HG02610 (cell line): Measurements from ENCODE around the gene EIPR1.

Source experiments
- ATAC-seq: cut with Tn5 transposase; IDR thresholded peaks from one replicate; pipeline ENCODE4 v1.9.1; 2021; ENCODE audit warnings: mild to moderate bottlenecking, moderate library complexity; ENCODE audit not compliant: unreplicated experiment

EIPR1 gene

DNA sequence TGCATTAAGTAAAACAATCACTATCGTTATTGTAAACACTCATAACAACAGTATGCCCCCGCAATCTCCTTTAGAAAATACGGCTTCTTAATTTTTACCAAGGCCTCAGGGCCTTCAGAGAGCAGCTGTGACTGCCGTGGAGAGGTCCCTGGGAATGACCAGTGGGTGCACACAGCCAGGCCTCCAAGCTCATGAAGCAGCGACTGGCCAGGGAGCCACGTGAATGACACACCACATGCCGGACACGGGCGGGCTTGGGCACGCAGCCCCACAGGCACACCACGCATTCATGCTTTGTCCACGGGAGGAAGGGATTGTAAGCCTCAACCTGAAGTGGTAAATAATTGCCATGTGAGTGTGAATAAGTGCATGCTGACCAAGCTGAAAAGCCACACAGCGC, 121.0 kb downstream of the EIPR1 start:
- no peak for ATAC-seq

DNA sequence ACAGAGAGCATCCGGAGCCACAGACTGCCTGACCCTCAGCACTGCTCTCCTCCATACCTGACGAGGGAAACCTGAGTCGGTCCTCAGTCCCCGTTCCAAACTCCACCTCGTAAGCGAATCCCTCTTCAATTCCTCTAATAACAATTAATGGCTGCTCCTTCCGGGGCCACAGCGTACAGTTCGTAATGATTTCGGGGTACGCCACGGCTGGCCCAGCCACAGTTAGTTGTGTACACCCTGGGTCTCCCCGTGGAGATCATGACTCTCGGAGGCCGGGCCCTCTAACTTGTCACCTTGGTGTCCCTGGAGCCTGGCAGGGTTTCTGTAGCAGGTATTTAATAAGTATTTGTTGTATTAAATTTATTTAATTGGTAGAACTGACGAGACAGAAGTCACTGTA, 121.5 kb downstream of the EIPR1 start:
- ATAC-seq: no peak

GRCh38 chr2:3254442-3254941, 123.1 kb downstream of the EIPR1 start:
- ATAC-seq: peak; percentile 80

DNA sequence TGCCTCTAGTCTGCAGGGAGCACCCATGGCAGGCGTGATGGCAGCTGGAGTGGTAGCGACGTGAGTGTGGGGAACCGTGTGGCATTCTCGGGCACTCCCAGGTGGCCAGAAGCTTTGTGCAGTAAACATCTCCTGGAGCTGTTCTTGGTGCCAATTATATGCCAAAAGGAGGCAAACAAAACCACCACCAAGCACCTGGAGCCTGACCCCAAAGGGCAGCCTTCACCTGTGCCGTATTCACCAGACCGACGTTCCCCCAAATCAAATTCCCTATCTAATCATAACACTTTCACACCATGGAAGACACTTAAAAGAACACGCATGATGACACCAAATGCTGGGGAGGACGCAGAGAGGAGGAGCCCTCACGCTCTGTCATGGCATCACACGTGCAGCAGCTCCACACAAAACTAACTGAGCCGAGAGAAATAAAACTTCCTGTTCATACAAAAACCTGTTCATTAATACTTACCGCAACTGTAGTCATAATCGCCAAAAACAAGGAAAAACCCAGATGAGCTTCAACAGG, 123.6 kb downstream of the EIPR1 start:
- no peak for ATAC-seq

- no peak for ATAC-seq
These were observed 125.7 kb downstream of the EIPR1 start for GRCh38 chr2:3251946-3252345.

DNA sequence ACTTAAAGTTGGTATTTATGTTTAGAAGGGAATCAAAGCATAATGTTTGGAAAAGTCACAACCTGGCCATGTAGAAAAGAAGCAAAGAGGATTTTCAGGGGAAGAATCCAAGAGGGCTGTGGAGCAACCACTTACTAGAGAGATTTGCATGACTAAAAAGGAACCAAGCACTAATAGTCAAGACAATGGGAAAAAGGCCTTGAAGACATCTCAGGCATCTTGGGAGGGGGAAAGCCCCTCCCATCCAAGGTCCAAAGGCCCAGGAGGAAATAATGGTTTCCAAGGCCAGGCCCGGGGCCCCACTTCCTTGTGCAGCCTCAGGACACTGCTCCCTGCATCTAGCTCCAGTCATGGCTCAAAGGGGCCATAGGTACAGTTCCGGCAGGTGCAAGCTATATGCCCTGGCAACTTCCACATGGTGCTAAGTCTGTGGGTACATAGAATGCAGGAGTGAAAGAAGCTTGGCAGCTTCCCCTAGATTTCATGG, 128.1 kb downstream of the EIPR1 start:
- no peak for ATAC-seq

GRCh38 chr2:3248754-3249475, 128.7 kb downstream of the EIPR1 start:
- ATAC-seq: no peak

DNA sequence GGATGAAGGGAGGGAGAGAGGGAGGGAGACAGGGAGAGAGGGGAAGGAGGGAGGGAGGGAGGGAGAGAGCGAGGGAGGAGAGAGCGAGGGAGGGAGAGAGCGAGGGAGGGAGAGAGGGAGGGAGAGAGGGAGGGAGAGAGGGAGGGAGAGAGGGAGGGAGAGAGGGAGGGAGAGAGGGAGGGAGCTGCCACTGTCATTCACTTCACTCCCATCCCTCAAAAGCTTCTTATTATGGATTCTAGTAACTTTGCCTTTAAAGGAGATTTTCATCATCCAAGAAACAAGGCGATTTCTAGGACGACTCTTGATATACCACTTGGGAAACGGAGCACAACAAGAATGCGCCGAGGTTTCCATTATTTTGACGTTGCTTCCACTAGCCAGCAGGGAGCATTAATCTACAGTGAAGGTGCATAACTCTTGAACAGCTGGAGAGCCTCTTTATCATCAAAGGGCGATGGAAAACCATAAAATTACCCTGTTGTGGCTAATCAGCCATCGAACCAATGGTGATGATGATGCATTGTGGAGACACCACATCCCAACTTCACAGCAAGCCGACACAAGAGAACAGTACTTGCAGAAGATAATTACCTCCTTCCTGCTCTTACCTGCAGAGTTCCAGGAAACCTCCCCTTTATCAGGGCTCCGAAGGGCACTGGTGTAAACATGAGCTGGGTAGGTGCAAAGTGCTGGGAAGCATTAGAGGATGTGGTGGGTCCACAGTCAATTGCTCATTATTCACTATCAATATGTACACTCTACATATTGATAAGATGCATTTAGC, 130.5 kb downstream of the EIPR1 start:
- no peak for ATAC-seq

- ATAC-seq: no peak
These were observed 131.2 kb downstream of the EIPR1 start for GRCh38 chr2:3246406-3246805.

- ATAC-seq: no peak
These were observed 133.1 kb downstream of the EIPR1 start for GRCh38 chr2:3244486-3244885.

GRCh38 chr2:3243804-3244203, 133.8 kb downstream of the EIPR1 start:
- ATAC-seq: no peak

DNA sequence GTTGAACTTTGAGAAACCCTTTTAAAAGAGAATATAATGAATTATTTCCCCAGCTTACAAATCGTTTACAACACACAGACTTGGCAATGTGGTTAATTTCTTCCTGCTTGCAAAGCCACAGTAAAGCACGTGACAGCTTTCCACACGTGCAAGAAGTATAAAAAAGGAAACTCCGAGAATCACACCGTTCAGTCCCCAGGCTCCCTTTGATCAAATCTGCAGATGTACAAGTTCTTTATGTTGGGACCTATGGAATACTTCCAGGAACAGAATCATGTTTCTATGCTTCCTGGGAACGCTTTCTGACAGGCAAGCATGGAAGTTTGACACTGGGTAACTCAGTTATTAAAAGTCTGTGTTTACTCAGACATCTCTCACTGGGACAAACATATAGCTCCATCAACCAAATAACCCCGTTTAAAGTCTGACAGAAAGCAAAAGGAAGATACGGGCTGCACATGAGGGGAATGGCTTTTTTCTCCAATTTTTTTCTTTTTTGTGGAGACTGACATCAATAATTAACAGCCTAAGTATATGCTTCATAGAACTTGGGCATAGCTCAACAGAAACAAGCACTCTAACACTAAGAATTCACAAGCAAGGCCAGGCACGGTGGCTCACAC, 134.8 kb downstream of the EIPR1 start:
- ATAC-seq: peak; percentile 60

- ATAC-seq: peak; percentile 3
These were observed 135.5 kb downstream of the EIPR1 start for GRCh38 chr2:3241971-3242746.

DNA sequence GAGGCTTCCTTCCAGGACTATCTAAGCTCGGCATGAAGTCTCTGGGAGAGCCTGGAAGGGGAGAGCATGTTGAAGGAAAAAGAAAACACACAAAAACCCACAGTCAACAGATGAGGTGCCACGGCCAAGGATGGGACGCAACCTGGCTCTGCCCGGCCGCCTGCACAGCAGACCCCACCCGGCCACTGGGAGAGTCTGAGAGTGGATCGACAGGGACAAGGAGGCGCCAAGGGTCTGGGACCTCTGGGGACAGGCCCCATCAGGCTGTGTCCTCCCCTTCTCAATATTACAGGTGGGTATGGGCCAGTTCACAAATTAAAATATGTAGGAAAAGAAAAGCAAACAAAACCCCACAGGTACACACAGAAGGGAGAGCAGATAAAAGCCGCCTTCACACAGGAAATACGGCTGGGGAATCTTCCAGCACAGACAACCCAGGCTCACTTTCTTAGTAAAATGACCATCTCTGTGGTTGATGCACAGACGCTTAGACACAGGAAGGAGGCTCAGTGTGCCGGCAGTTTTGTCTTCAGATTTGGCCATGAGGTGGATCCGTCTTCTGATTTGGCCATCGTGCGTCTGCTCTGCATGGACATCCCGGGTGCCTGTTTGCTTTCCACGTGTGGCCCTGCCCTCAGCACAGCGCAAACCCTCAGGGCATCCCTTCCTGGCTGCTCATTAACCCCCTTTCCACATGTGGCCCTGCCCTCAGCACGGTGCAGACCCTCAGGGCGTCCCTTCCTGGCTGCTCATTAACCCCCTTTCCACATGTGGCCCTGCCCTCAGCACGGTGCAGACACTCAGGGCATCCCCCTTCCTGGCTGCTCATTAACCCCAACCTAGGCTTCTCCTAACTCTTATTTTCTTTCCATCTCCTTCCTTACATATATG, 138.4 kb downstream of the EIPR1 start:
- peak; percentile 78 for ATAC-seq

GRCh38 chr2:3236300-3237045, 141.1 kb downstream of the EIPR1 start:
- no peak for ATAC-seq

DNA sequence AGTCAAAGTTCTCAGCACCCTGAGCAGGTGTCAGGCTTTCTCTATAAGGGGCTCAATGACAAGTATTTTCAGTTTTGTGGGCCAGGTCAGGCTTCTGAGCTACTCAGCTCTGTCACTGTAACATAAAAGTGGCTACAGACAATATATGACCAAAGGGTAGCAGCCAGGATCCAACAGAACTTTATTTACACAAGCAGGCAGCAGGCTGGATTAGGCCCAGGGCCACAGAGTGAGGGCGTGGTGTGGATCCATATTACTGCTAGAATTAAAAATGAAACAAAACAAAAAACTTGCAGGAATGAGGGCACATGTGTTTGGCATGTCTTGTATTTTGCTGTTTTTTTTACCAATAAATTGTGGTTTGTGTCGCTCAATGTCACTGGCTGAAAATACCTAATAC, 143.7 kb downstream of the EIPR1 start:
- ATAC-seq: no peak

- ATAC-seq: no peak
These were observed 148.4 kb downstream of the EIPR1 start for GRCh38 chr2:3229221-3229620.

DNA sequence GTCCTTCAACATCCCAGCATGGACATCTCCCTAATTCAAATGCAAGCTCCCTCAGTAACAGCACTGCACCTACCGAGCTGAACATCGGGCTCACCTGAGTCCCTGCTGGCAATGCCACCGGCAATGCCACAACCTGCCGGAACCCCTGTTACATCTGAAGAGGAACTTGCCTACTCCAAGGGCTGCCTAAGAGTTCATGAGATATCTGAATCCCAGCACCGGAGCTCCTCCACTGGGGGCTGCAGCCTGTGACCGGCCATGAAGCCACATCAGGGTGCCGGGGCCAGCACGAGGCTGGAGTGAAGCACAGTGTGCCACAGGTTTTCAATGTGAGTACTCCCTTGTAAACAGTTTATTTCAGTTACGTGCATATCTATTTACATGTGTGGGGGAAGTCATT, 152.9 kb downstream of the EIPR1 start:
- no peak for ATAC-seq
